ENCODE results near the gene CALR3.
"Not testable (repeated sequence)": the region's sequence is repeated elsewhere in the genome, so short reads cannot be mapped to it uniquely, and the experiment has no call there.

The CALR3 gene

DNA sequence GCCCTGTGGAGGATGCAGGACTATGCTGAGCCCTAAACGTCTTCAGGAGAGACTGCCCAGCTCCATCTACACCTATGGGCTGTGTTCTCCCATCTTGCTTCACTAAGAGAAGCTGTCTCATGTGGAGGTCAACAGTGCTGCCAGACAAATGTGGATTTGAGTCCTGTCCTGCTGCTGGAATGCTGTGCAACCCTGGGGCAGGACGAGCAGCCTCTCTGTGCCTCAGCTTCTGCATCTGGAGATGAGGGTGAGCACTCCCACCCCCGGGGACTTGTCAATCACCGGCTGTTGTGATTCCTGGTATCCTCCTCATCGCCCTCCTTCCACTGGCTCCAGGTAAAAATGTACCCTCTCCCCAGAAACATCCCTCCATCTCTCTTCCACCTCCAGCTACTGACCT is 40.5 kb downstream of the CALR3 start:
- DNase-seq, result no peak

DNA sequence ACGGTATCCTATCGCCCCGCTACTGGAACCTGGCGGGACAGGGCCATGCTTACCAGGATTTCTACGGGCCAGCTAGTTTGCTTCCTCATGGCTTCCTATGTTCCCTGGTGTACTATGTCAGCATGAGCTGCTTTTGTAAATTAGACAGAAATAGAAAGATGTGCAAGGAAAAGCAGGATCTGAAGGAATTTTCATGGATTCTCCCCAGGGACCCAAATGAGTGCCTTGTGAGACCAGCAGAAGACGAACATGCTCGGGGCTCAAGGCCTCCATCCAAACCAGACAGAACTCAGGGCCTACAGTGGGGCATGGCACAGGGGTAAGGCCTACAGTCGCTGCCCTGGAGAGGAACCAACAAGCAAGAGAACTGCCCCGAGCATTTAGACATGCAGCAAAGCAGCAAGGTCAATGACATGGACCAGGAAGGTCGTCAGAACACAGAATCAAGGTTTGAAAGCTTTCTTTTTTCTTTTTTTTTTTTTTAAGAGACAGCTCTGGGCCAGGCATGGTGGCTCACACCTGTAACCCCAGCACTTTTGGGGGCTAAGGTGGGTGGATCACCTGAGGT is 41.5 kb downstream of the CALR3 start:
- no peak for DNase-seq

DNA sequence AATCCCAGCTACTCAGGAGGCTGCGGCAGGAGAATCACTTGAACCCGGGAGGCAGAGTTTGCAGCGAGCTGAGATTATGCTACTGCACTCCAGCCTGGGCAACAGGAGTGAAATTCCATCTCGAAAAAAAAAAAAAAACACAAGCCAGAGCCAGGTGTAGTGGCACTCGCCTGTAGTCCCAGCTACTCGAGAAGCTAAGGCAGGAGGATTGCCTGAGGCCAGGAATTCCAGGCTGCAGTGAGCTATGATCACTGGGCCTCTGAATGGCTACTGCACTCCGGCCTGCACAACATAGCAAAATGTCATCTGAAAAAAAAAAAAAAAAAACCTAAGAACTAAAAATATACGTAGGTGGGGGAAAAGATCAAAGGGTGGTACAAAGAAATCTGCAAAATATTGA is 43.6 kb downstream of the CALR3 start:
- DNase-seq, result no peak

DNA sequence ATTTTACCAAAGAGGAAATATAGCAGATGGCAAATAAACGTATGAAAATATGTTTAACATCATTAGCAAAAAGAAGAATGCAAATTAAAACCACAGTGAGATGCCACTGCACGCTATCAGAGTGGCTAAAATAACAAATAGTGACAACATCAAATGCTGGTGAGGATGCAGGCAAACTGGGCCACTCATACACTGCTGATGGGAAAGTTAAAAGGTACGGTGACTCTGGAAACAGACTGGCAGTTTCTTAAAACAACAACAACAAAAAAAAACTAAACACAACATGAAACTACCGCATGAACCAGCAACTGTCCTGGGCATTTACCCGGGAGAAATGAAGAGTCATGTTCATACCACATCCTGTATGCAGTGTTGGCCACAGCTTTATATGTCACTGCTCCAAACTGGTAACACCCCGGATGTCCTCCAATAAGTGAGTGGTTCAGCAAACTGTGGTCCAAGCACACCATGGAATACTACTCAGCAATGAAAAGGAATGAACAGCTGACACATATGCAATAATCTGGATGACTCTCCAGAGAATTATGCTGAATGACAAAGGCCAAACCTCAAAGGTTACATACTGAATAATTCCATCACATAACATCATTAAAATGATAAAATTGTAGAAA is 46.5 kb downstream of the CALR3 start:
- no peak for DNase-seq

DNA sequence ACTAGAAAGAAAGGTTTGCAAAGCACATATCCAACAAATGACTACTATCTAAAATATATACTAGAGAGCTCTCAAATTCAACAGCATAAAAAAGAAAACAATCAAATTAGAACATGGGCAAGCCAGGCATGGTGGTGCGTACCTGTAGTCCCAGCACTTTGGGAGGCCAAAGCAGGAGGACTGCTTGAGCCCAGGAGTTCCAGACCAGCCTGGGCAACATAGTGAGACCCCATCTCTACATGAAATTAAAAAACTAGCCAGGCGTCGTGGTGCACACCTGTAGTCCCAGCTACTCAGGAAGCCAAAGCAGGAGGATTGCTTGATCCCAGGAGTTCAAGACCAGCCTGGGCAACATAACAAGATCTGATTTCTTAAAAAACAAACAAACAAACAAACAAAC is 47.1 kb downstream of the CALR3 start:
- DNase-seq, result not testable (repeated sequence)

DNA sequence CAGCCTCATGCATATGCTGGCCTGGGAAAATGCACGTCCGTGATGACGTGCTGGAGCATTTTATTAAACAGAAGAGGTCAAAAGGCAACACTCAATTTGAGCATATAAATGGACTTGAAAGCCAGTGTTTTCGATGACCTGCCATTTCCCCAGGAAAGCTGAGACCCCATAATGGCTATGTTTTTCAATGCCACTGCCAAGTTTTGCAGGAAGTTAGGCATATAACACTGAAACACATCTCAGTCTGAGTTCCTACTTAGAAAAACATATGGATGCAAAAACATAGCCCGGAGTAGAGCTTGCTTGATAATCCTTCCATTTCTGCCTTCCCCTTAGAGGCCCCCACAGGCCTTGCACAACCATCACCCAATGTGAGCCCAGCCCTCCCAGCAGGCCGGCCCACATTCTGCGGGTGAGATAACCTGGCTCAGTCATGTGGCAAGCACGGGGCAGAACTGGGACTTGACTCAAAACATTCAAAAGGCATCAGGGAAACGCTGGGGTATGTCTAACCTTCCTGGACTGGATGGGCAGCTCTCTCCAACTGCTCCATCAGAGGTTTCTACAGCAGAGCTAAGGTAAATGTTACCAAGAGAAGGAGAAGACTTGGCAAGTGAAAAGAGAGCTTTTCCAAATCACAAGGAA is 49.1 kb downstream of the CALR3 start:
- peak; percentile 31 for DNase-seq

DNA sequence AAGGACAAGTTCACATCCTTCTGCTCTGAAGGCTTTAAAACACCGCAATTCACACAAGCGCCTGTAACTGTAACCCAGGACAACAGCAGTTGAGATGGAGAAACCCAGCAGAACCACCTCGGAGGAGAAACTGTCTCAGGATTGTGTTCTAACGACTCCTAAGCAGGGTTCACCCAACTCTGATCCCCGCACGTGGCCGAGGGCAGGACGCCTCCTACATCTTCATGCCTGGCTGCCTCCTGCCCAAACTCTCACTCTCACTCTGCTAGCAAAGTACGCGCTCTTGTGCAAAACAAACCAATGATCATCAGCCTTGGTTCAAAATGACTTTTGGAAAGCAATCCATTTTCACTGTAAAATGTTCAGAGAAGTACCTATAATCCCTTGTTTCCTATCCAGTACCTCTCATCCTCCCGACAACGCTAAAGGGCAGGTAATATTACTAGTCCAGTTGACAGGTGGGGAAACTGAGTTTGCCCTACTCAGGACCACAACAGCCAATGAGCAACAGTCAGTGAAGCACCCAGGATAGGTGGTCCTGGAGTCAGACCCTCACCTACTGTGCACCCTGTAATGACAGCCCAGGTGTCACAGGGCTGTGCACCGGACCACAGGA is 49.8 kb downstream of the CALR3 start:
- no peak for DNase-seq

DNA sequence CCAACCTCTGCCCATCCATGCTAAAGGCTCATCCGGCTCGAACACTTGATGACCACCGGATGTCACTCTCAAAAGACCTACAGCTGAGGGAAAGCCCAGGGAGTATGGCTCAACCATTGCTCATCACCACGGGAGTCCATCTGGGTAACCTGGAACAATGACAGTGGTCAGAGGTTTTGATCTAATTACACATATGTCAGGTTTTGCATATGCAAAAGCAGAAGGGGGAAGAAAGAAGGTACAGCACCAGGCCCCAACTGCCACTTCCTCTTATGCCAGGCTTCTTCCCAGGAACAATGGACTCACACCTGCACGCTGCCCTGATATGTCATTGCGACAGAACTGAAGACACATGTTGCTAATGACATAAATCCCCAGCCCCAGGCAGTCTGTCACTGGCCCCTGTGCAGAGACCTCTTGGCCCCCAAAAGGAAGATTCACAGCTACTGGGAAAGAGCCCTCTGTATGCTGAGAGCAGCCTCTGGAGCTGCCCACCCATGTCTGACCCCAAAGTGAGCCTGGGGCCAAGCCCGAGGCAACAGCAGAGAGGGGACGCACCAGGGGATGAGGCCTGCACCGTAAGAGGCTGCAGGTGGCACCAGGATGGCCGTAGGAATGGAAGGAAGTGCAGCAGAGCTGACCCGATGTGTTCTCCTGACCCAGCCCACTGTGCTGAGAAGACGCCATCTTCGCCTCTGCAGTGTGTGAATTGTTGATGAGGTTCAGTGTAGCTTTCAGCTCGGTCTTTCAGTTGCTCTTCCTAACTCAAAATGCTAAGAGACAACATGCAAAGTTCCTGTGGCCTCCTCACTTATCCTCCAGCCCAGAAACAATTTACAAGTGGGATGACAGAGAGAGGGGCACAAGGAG is 50.5 kb downstream of the CALR3 start:
- peak; percentile 30 for DNase-seq

DNA sequence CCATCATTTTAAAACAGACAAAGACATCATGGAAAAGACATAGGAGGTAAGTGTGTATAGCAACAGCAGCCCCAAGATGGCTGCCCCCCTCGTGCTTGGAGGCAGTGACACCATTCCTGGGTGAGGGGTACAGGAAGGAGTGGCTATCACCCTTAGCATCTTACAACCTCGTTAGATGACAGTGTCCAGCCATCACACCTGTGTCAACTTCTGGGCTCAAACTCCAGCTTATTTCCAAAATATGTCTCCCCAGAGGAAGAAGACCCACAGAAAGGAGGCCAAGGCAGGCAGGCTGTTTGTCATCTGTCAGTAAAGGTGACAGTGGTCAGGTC is 51.7 kb downstream of the CALR3 start:
- DNase-seq, result no peak

DNA sequence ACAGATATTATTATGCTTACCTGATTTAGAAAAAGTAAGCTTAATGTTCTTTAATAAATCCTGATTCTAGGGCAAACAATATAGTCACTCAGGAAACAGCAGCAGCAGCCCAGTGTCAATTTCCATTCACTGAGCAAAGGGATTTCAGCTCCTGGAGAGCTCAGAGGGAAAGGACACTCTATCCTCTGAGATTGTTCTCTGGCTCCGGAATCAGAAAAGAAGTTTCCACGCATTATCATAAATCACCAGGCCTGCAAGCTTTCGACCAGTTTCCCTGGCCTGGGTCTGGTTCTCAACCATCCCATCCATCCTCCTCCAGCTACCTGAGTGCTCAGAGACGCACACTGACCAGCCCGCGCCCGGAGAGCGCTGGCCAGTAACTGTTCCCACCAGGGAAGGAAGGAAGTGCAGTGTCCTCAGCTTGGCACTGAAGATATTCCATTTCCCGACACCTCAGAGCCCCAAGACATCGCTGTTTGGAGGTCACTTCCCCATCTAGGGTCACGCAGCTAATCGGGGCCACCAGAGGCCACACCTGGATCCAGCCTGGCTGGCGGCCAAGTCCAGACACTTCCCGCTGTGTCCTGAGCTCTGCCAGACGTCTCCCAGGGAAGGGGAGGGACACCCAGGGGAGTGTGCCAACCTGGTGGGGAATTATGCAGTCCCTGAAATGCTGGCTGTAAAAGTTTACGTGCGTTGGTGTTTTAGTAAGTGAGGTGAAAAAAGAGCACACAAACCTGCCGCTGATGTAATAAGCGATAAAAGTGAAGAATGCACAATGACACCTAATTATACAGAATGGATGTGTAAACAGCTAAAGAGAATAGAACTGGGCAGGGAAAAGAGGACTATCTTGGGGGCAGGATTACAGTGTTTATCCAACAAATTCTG is 53.3 kb downstream of the CALR3 start:
- no peak for DNase-seq

DNA sequence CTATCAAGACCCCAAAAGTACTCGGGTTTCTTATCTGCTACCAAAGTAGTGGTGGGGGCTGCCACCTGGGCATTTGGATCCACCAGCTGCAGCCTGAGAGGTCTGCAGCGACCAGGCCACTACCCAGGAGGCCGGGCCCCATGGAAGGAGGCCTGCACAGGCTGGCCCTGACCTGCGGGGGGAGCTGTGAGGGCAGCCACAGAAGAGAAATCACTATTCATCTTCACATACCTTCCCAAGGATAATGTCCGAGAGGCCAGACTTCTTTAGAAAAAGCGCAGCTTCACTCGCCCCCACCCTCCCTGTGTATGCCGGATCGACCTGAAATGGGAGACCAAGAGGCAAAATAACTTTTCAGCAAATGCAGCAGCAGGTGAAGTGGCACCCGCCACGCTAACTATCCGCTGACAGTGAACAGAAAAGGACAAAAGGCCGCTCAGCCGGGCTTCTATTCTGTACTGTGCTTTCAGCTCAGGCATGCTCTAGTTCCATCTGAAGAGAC is 54.3 kb downstream of the CALR3 start:
- no peak for DNase-seq

DNA sequence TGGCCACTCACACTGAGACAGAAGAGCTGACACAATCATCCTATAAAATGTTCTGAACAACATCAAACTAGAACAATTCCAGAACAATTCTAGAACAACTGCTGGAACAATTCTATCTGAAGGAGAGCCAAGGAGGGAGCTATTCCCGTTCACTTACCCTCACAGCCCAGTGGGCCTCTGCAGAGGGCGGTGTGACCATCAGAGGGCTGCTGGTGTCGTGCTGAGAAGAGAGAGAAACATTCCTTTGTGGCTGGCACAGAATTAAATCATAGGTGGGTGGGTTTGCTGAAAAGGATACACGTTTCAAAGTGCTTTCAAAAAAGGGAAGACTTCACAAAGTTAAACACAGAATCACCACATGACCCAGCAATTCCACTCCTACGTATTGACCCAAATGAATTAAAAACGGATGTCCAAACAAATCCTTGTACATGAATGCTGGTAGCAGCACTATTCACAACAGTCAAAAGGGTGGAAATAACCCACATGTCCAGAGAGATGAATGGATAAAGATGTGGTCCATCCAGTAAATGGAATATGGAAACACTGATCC is 59.1 kb downstream of the CALR3 start:
- no peak for DNase-seq

DNA sequence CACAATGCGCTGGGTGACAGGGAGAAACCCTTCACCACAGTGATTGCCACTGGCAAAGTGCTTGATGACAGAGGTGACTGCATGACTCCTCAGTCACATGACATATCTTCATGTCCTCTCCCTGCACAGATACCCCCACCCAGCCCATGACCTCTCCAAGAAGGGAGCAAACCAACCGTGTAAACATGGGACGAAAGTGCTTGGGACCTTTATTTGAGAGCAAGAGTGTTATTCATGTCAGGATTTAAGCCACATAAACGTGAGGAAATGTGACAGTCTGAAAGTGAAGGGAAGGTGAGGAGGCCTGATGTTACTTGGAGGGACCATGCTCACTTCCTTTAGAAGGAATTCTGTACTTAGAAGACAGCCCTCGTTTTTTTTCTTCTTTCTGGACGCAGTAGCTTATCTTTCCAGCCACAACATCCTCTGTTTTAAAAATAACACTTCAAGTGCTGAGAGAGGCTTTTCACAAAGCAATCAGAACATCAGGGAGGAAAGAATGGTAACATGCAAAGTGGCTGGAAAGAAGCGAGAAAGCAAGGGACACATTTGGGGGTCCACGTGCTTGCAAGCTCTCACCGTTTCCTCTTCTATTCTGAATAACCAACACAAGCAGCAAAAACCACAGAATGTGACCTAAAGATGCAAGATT is 59.8 kb downstream of the CALR3 start:
- peak; percentile 67 for DNase-seq

DNA sequence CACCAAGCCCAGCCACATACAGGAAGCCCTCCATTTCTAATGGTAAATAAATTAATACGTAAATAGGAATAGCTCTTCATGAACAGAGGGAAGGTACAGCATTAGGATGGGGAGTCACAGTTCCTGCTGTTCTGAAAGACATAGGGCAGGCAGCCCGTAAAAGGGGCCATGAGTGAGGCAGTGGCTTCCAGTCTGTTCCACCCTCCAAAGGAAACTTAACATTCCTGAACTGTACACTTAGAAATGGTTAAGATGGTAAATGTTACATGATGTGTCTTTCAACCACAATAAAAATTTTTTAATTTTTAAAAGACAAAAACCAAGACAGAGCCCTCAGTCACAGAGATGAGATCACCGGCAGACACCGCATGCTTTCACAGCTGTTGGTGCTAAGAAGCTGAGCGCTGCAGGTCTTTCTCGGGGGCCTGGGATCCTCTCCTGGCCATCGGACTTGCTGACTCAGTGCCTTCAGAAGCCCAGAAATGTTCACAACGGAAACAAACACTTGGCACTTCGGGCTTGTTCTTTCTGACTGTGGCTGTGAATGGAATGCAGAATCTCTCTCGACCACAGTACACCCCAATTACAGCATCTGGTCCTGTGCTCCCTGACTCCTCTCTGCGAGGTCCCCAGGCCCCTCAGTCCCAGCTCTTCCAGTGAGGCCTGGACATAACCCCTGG is 60.6 kb downstream of the CALR3 start:
- DNase-seq, result no peak

DNA sequence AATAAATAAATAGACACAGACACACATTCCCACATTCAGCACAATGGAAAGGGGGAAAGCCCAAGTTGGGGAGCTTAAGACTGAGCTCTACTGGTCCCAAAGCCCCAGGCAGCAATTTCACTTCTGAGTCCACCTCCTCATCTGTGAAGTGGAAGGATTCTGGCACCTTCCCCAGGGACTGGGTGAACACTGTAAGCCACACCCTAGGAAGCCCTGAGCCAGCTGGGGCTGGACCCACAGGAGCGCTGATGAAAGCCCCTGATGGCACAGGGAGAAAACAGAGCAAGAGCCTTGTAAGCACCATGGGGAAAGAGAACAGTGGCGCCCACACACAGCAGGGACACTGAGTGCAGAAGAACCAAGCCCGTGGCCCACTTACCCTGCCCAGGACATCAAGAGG is 62.0 kb downstream of the CALR3 start:
- DNase-seq, result no peak

DNA sequence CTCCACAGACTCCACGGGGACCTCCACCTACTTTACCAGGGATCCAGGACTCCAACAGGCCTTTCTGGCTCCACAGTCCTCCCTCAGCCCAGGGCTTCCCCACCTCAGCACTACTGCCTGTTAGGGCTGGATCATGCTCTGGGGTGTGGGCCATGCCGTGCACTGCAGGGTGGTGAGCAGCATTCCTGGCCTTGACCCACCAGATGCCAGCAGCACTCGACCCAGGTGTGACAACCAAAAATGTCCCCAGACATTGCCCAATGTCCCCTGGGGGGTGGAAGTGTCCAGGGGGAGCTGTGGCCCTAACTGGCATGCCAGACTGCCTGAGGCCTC is 66.2 kb downstream of the CALR3 start:
- DNase-seq, result no peak

DNA sequence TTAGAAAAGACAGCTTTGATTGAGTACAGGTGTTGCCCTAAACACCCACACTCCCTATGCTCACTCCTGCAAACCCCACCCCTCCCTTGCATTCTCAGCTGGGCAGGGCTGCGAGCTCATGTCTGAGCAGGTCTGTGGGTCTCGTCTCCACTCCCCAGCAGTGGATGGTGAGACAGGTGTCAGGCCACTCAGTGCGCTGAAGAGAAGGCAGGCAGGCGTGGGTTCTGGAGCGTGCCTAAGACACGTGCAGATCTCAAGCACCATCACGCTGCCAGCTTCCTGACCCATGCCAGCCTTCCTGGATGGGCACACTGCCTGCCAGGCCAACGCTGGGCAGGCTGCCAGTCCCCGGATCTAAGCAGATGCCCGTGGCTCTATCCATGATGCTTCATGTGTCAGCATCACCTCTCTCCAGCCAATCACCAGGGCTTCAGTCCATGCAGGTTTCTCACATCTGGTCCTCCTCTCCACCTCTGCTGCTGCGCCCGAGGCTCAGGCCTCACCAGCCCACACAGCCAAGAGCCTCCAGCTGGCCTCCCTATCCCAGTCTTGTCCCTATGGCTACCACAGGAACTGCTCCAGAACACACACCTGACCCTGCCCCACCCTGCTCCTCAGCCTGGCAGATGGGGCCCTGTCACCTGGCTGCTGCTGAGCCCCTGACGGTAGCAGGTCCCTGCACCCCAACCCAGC is 66.8 kb downstream of the CALR3 start:
- DNase-seq, result no peak
